Type B pancreatic cell (in vitro differentiated cells): ENCODE measurements around the gene RNF5. TPM values are rescaled to one million over a fixed set of nuclear protein-coding genes. Genes with fewer than 3 reads are reported as not detected.

Experiments used
- DNase-seq: peaks from one replicate; pipeline ENCODE4 v3.0.0; 2021; ENCODE audit warnings: mixed read lengths; ENCODE audit not compliant: unreplicated experiment; ENCODE audit errors: extremely low spot score
- H3K27ac Mint-ChIP-seq: 2 replicates; pipeline ENCODE4 v1.8.0; 2021; ENCODE audit warnings: mild to moderate bottlenecking, mixed read lengths
- H3K27me3 Mint-ChIP-seq: 2 replicates; pipeline ENCODE4 v1.8.0; 2021; ENCODE audit warnings: mixed read lengths
- H3K36me3 Mint-ChIP-seq: 2 replicates; pipeline ENCODE4 v1.8.0; 2021; ENCODE audit warnings: mixed read lengths
- H3K4me1 Mint-ChIP-seq: one replicate; pipeline ENCODE4 v1.8.0; 2021; ENCODE audit warnings: mixed read lengths; ENCODE audit not compliant: unreplicated experiment
- H3K4me3 Mint-ChIP-seq: 2 replicates; pipeline ENCODE4 v1.8.0; 2021; ENCODE audit warnings: mild to moderate bottlenecking, mixed read lengths
- H3K9me3 Mint-ChIP-seq: 2 replicates; pipeline ENCODE4 v1.8.0; 2021; ENCODE audit warnings: mixed read lengths
- CTCF ChIP-seq: fragments of 200-600 bp; sonication (generic); conservative IDR thresholded peaks from 2 replicates; pipeline ENCODE4 v1.5.0; 2021; ENCODE audit warnings: antibody characterized with exemption, mild to moderate bottlenecking
- long read RNA-seq: library from polyadenylated mRNA; unstranded; transcript quantifications from one replicate; pipeline ENCODE4 v2.0.0, GENCODE V29; 2020
- total RNA-seq: library from RNA; stranded (reverse); gene quantifications from 2 replicates; pipeline ENCODE4 v1.2.1, GENCODE V29; 2021; ENCODE audit warnings: low replicate concordance

The RNF5 gene
- 49.4 and 69.2 TPM in 2 replicates for total RNA-seq
- long read RNA-seq, partial matches to known transcripts, result 1 of 1 reads
- long read RNA-seq, other reads (novel, unspliced or antisense), result 0 of 1 reads

DNA sequence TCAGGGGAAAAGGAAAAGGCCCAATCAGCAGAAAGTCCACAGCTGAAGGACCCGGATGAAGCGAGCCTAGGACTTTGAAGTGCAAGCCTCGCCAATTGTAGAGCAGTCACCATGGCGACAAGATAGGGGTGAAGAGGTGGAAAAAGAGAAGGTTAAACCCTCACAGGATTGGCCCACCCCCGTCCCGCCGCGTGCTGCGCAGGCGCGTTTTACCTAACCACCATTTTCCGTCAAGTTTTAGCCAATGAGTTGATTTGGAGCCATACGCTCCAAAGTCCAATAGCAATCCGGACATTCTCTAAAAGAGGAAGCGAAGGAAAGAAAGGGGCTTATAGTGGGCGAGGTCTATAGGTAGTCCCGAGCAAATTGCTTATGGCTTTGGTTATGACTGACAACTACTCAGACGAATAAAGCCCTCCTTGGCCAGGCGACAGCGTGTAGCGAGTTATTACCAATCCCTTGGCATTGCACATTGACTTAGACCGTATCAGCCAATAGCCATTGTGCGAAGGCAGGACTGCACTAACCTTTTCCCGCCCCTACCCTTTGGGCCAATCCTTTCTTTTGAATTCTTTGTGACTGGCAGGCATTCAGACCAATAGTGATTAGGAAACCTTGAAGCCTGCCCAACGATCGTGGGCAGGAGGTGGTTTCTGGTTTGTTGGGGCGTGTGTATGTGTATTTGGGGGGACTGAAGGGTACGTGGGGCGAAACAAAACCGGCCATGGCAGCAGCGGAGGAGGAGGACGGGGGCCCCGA, at the start of gene RNF5:
Gene RNF5 (plus strand): TSS at position 618 of the 759 bp plus-strand sequence. CDS start 107 bp downstream, at position 725.
- H3K9me3 Mint-ChIP-seq, result no peaks in the 10 kb centered on the region
- peak within 1 kb of the TSS; percentile 95 for H3K27ac Mint-ChIP-seq
- DNase-seq, result peak; percentile 92
- H3K4me1 Mint-ChIP-seq, result peaks cover 43% of the 10 kb centered on the region
- no peaks in the 10 kb centered on the region for H3K27me3 Mint-ChIP-seq
- no peak for TF ChIP-seq CTCF
- peaks cover 16% of the 10 kb centered on the region for H3K36me3 Mint-ChIP-seq
- H3K4me3 Mint-ChIP-seq, result peak within 1 kb of the TSS; percentile 98

GRCh38 chr6:32128751-32129296, 49.4 kb upstream of the RNF5 start:
- Mint-ChIP-seq H3K27ac (peak overlapping the region; percentile 97), H3K36me3 (peaks cover 7% of the 10 kb centered on the region), H3K4me3 (peak overlapping the region; percentile 99), H3K27me3 (peaks cover 5% of the 10 kb centered on the region), H3K4me1 (peaks cover 32% of the 10 kb centered on the region), H3K9me3 (peaks cover 3% of the 10 kb centered on the region)
- no peak for TF ChIP-seq CTCF
- no peak for DNase-seq

DNA sequence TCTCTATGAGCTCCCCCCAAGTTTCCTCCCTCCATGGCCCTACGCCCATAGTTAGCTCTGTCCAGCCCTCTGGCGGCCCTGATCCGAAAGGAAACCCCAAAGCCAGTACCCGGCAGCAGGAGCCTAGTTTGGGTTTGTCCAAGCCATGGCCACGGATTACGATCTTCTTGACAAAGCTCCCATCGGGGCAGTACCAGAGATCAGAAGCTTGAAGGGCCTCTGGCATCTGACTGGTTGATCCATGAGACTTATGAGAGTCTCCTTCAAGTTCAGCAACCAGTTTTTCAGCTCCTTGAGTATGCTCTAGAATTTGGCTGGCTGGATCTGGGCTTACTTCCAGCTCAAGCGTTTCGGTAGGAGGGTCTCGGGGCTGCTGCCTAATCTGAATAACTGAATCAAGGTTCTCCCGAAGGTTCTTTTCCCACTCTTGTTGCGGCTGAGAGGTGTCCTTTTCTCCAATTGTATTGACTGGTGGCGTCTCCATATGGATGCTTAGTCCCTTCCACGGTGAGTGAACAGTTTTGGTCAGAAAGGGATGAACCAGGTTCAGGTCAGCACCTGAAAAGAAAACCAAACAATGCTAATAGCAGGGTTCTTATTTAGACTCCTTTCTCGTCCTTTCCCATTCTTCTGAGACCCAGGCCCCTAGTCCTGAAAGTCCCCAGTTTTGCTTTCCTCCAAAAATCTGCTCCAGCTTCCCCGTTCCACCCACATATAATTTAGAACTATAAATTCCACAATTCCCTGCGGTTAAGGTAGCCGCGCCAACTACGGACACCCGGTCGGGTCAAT, 48.7 kb upstream of the RNF5 start:
- Mint-ChIP-seq H3K27me3 (peaks cover 9% of the 10 kb centered on the region), H3K27ac (peak overlapping the region; percentile 97), H3K4me1 (peaks cover 32% of the 10 kb centered on the region)

GRCh38 chr6:32131439-32131948, 46.7 kb upstream of the RNF5 start:
- peaks cover 16% of the 10 kb centered on the region for H3K27me3 Mint-ChIP-seq
- H3K27ac Mint-ChIP-seq, result peak overlapping the region; percentile 33
- H3K36me3 Mint-ChIP-seq, result no peaks in the 10 kb centered on the region
- H3K4me1 Mint-ChIP-seq, result peaks cover 32% of the 10 kb centered on the region
- H3K4me3 Mint-ChIP-seq, result peak overlapping the region; percentile 74
- peaks cover 3% of the 10 kb centered on the region for H3K9me3 Mint-ChIP-seq
- DNase-seq, result no peak
- no peak for TF ChIP-seq CTCF

More for the DNA sequence above, 48.7 kb upstream of the RNF5 start:
- TF ChIP-seq CTCF, result no peak
- peaks cover 3% of the 10 kb centered on the region for H3K9me3 Mint-ChIP-seq
- H3K36me3 Mint-ChIP-seq, result peaks cover 1% of the 10 kb centered on the region
- peak overlapping the region; percentile 98 for H3K4me3 Mint-ChIP-seq
- DNase-seq, result no peak

DNA sequence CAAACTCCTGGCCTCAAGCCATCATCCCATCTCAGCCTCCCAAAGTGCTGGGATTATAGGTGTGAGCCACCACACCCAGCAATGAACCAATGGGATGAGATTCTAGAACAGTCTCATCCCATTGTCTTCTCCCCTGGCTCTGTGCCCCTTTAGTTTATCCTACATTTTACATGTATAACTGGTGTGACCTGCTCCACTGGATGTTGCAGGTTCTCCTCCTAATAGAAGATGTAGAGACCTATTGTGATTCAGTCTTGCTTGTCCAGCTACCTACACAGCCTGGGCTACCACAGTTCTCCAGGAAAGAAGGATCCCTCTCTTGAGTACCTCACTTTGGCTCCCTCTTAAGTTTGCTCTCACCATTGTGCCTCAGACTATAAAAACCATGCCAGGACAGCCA, 46.1 kb upstream of the RNF5 start:
- DNase-seq, result no peak
- peaks cover 16% of the 10 kb centered on the region for H3K27me3 Mint-ChIP-seq
- H3K36me3 Mint-ChIP-seq, result no peaks in the 10 kb centered on the region
- H3K4me3 Mint-ChIP-seq, result peak overlapping the region; percentile 76
- H3K4me1 Mint-ChIP-seq, result peaks cover 27% of the 10 kb centered on the region
- H3K9me3 Mint-ChIP-seq, result peaks cover 3% of the 10 kb centered on the region
- H3K27ac Mint-ChIP-seq, result peak overlapping the region; percentile 81
- TF ChIP-seq CTCF, result no peak
